SH-SY5Y (cell line): Measurements from ENCODE around the gene ASS1.

Source experiments
- GATA2 ChIP-seq: IDR thresholded peaks from 2 replicates; pipeline ENCODE4 v1.6.1; 2011; ENCODE audit warnings: mild to moderate bottlenecking, low read depth, low read length
- GATA3 ChIP-seq: IDR thresholded peaks from 2 replicates; pipeline ENCODE4 v1.6.1; 2011; ENCODE audit warnings: low read depth, mild to moderate bottlenecking, low read length, moderate library complexity

GRCh38 chr9:130452835-130453234 is 8.1 kb downstream of the ASS1 start:
- TF ChIP-seq GATA2 (no peak), GATA3 (no peak)
